Stomach (tissue), 9 donors: ENCODE data around the gene SPHK1. TPM values are rescaled to one million over a fixed set of nuclear protein-coding genes. Genes with fewer than 3 reads are reported as not detected.

Experiments used
- DNase-seq, 2 donors: peaks; one replicate each; pipeline versions ENCODE4 v3.0.0 to v3.0.0-alpha.2; 2013 to 2019
- H3K27ac ChIP-seq, 5 donors: fragments of 200-600 bp in 4 of 5; sonication (generic) in 4 of 5; one replicate each; pipeline ENCODE4 v1.5.1; 2013 to 2019; ENCODE audit warnings: mild to moderate bottlenecking in 1 of 5, moderate library complexity in 1 of 5
- H3K27me3 ChIP-seq, 3 donors: fragments of 200-600 bp; sonication (generic); one replicate each; pipeline ENCODE4 v1.5.1; 2017 to 2019; ENCODE audit warnings: mixed run types in 1 of 3
- H3K36me3 ChIP-seq, 4 donors: fragments of 200-600 bp; sonication (generic); 1 replicate in 3 of 4; 2 replicates in 1 of 4; pipeline ENCODE4 v1.5.1; 2016 to 2019
- H3K4me1 ChIP-seq, 4 donors: fragments of 200-600 bp; sonication (generic); one replicate each; pipeline ENCODE4 v1.5.1; 2016 to 2019
- H3K4me3 ChIP-seq, 4 donors: fragments of 200-600 bp; sonication (generic) in 3 of 4; one replicate each; pipeline ENCODE4 v1.5.1; 2016 to 2019; ENCODE audit warnings: mild to moderate bottlenecking in 1 of 4
- H3K9me3 ChIP-seq, 4 donors: fragments of 200-600 bp; sonication (generic); one replicate each; pipeline ENCODE4 v1.5.1; 2016 to 2019
- CTCF ChIP-seq, 7 experiments: fragments of 450-650 bp in 4 of 7; fragments of 200-600 bp in 3 of 7; sonication (generic) in 3 of 7; IDR thresholded peaks; one replicate each; pipeline ENCODE4 v1.5.1; 2016 to 2019; ENCODE audit warnings: antibody characterized with exemption in 7 of 7, control low read depth in 2 of 7, mild to moderate bottlenecking in 1 of 7
- EP300 ChIP-seq: sonication (generic); formaldehyde crosslinking; IDR thresholded peaks from one replicate; pipeline ENCODE4 v1.6.1; 2017; ENCODE audit warnings: antibody characterized with exemption
- POLR2A ChIP-seq, 4 donors: fragments of 450-650 bp; IDR thresholded peaks; one replicate each; pipeline ENCODE4 v1.6.1; 2016; ENCODE audit warnings: antibody characterized with exemption in 4 of 4, control low read depth in 2 of 4, mild to moderate bottlenecking in 1 of 4, moderate library complexity in 1 of 4
- POLR2AphosphoS5 ChIP-seq, 3 donors: sonication (generic); formaldehyde crosslinking; IDR thresholded peaks; one replicate each; pipeline ENCODE4 v1.6.1; 2016; ENCODE audit warnings: antibody characterized with exemption in 3 of 3
- WGBS, 5 donors: extraction: QIAGEN DNeasy Blood & Tissue Kit in 3 of 5; methylation state at CpG; one replicate each; pipeline versions ENCODE4 v1.1.5 to v1.1.7; 2013 to 2018; 5-methylcytosine and 5-hydroxymethylcytosine counted together
- intact Hi-C: fragments of 100-400 bp; cut with DNase I; formaldehyde crosslinking; loops from one replicate; pipeline ENCODE4 v1.15.1; 2023; ENCODE audit warnings: low total_unique reads
- polyA plus RNA-seq, 3 donors: library from polyadenylated mRNA; stranded (reverse); fragments of 200-250 nt; gene quantifications; one replicate each; pipeline ENCODE4 v1.2.3, GENCODE V29; 2013
- total RNA-seq, 5 donors: library from RNA; depleted of rRNA; stranded (reverse); fragments of >200 nt; gene quantifications; one replicate each; pipeline versions ENCODE4 v1.1.0 to v1.2.3, GENCODE V29; 2014 to 2016
- donor health status: healthy with polysubstance abuse.
- donor health status: Bipolar disorder and iron deficiency.
- donor health status: healthy.

The SPHK1 gene
- total and polyA plus RNA-seq, 8 donors, result 0.45 to 13.9 (median 5.8) TPM; not detected in 1

- TF ChIP-seq POLR2AphosphoS5 (IDR thresholded peaks at IDR 0.05) (no peak), EP300 (no peak), POLR2A (IDR thresholded peaks at IDR 0.05) (no peak), CTCF (IDR thresholded peaks at IDR 0.05) (no peak)
- peaks cover 65 to 100% (median 99%) of the 10 kb centered on the region in 4 donors for H3K36me3 ChIP-seq
- no peaks in the 10 kb centered on the region for H3K27me3 ChIP-seq
- intact Hi-C loops, result loop anchor here (5.0 kb wide), 1 partner anchor 97 kb away; no protein-coding TSS in a partner anchor
- H3K4me3 ChIP-seq, result no peak overlapping the region
- H3K27ac ChIP-seq, result no peak overlapping the region
- H3K9me3 ChIP-seq, result no peaks in the 10 kb centered on the region
- H3K4me1 ChIP-seq, result peaks cover 0 to 4% (median 3%) of the 10 kb centered on the region in 4 donors
- WGBS, 5 donors, result 91 to 93% (median 91%) methylated on average over 24 to 33 of the region's 33 CpGs
- DNase-seq, result no peak
Measured at GRCh38 chr17:76399175-76400172, 15.1 kb downstream of the SPHK1 start.

DNA sequence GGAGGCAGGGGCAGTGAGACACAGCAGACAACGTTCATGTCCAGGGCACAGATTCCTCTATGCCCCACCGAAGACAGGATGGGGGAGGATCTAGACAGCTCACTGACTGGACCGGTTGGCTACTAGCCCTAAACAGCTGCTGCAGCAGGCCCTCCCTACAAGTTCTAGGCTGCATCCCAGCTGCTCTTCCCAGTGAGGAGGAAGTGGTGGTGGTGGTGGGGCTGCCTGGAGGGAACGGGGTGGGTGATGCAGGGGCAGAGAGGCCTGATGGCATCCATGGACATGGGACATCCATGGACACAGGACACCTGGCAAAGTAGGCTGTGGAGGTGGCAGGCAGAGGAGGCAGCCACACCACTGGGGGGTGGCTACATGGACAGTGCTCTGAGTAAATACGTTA lies 18.3 kb downstream of the SPHK1 start:
- no peaks in the 10 kb centered on the region for H3K27me3 ChIP-seq
- TF ChIP-seq CTCF (IDR thresholded peaks at IDR 0.05) (no peak), EP300 (no peak), POLR2A (IDR thresholded peaks at IDR 0.05) (no peak), POLR2AphosphoS5 (IDR thresholded peaks at IDR 0.05) (no peak)
- peaks cover 50 to 78% (median 75%) of the 10 kb centered on the region in 4 donors for H3K36me3 ChIP-seq
- no peaks in the 10 kb centered on the region for H3K9me3 ChIP-seq
- intact Hi-C loops, result no loop called here
- WGBS, 5 donors, result 80 to 92% (median 88%) methylated on average over 5 of the region's 5 CpGs
- no peak overlapping the region for H3K4me3 ChIP-seq
- DNase-seq, result no peak
- peaks cover 0 to 23% (median 12%) of the 10 kb centered on the region in 4 donors for H3K4me1 ChIP-seq
- H3K27ac ChIP-seq, result no peak overlapping the region

- no peak for DNase-seq
- peaks cover 42 to 62% (median 61%) of the 10 kb centered on the region in 4 donors for H3K36me3 ChIP-seq
- 88 to 94% (median 89%) methylated on average over 6 of the region's 6 CpGs for WGBS, 5 donors
- peaks cover 0 to 27% (median 17%) of the 10 kb centered on the region in 4 donors for H3K4me1 ChIP-seq
- H3K9me3 ChIP-seq, result no peaks in the 10 kb centered on the region
- intact Hi-C loops, result no loop called here
- no peak for TF ChIP-seq POLR2AphosphoS5 (IDR thresholded peaks at IDR 0.05)
- no peak for TF ChIP-seq EP300
- no peak for TF ChIP-seq POLR2A (IDR thresholded peaks at IDR 0.05)
- no peak for TF ChIP-seq CTCF (IDR thresholded peaks at IDR 0.05)
- H3K27ac ChIP-seq, result no peak overlapping the region
- no peaks in the 10 kb centered on the region for H3K27me3 ChIP-seq
- H3K4me3 ChIP-seq, result no peak overlapping the region
Measured at GRCh38 chr17:76404256-76404655, 19.8 kb downstream of the SPHK1 start.

GRCh38 chr17:76404976-76405563 lies 20.7 kb downstream of the SPHK1 start:
- H3K4me1 ChIP-seq, result peaks cover 0 to 27% (median 21%) of the 10 kb centered on the region in 4 donors
- WGBS, 5 donors, result 80 to 85% (median 84%) methylated on average over 21 to 25 of the region's 25 CpGs
- H3K27ac ChIP-seq, result no peak overlapping the region
- H3K27me3 ChIP-seq, result no peaks in the 10 kb centered on the region
- peak in 1 of 2 donors; percentile 32 for DNase-seq
- no peak overlapping the region for H3K4me3 ChIP-seq
- TF ChIP-seq POLR2A (IDR thresholded peaks at IDR 0.05), result no peak
- no peak for TF ChIP-seq CTCF (IDR thresholded peaks at IDR 0.05)
- no peak for TF ChIP-seq POLR2AphosphoS5 (IDR thresholded peaks at IDR 0.05)
- no peak for TF ChIP-seq EP300
- intact Hi-C loops, result no loop called here
- no peaks in the 10 kb centered on the region for H3K9me3 ChIP-seq
- H3K36me3 ChIP-seq, result peaks cover 34 to 59% (median 52%) of the 10 kb centered on the region in 4 donors
